ENCODE data around the gene ISCU. TPM values are rescaled to one million over a fixed set of nuclear protein-coding genes. Genes with fewer than 3 reads are reported as not detected.

ISCU gene
- total RNA-seq, 1 experiment from 2014 or later = 86.7 TPM

DNA sequence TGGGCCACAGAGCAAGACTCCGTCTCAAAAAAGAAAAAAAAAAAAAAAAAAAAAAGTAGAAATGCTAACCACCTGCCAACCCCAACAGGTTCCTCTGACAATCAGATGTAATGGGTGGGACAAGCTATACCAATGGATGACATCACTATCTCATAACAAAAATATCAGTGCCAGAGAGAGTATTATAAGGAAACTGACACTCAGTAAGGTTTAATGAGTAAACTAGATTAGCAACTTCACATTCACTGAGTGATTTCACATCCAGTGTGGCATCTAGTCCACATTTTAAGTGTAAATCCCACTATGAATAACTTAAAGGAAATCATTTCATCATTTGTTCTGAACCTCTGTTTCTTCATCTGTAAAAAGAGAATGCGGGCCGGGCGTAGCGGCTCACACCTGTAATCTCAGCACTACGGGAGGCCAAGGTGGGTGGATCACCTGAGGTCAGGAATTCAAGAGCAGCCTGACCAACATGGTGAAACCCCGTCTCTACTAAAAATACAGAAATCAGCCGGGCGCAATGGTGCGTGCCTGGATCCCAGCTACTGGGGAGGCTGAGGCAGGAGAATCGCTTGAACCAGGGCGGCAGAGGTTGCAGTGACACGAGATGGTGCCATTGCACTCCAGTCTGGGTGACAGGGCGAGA is 3.3 kb upstream of the ISCU start:
- peaks cover 16% of the 10 kb centered on the region for H3K4me1 ChIP-seq (replicated peaks)
- H3K36me3 ChIP-seq = peaks cover 21% of the 10 kb centered on the region
- no peak for DNase-seq (ENCODE audit: low read depth in 1 of 2, low spot score in 2 of 2)
- H3K9me3 ChIP-seq (replicated peaks) = no peaks in the 10 kb centered on the region
- no peak overlapping the region for H3K4me3 ChIP-seq
- H3K27me3 ChIP-seq (replicated peaks) = no peaks in the 10 kb centered on the region
- H3K27ac ChIP-seq = no peak overlapping the region

DNA sequence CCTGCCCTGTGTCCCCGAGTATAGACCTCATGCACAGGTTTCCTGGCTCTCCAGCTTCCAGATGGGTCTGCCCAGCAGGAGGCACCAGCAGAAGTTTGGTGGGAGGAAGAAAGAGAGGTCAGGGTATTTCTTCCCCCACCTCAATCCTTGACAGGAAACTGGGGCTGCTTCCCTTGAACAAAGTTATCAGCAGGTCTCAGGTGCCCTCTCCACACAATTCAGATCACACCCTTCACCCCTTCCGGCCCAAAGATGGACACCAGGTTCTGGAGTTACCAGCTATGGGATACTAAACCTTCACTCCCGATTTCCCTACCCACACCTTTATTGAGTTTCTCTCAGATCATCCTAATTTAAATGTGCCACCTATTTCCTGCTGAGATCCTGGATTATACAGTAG is 2.6 kb upstream of the ISCU start:
- Histone ChIP-seq H3K4me3 (peak overlapping the region; percentile 75), H3K27me3 (replicated peaks) (no peaks in the 10 kb centered on the region), H3K9me3 (replicated peaks) (no peaks in the 10 kb centered on the region), H3K4me1 (replicated peaks) (peaks cover 16% of the 10 kb centered on the region), H3K27ac (peak overlapping the region; percentile 98), H3K36me3 (peaks cover 28% of the 10 kb centered on the region)
- DNase-seq (ENCODE audit: low read depth in 1 of 2, low spot score in 2 of 2) = no peak

GRCh38 chr12:108560321-108560721 is 2.1 kb upstream of the ISCU start:
- H3K9me3 ChIP-seq (replicated peaks) = no peaks in the 10 kb centered on the region
- H3K4me1 ChIP-seq (replicated peaks) = peaks cover 16% of the 10 kb centered on the region
- H3K27ac ChIP-seq = peak overlapping the region; percentile 98
- DNase-seq (ENCODE audit: low read depth in 1 of 2, low spot score in 2 of 2) = no peak
- H3K4me3 ChIP-seq = peak overlapping the region; percentile 75
- no peaks in the 10 kb centered on the region for H3K27me3 ChIP-seq (replicated peaks)
- peaks cover 33% of the 10 kb centered on the region for H3K36me3 ChIP-seq

- peak within 1 kb of the TSS; percentile 98 for H3K27ac ChIP-seq
- peak; percentile 71 to 97 for DNase-seq (ENCODE audit: low read depth in 1 of 2, low spot score in 2 of 2)
- H3K9me3 ChIP-seq (replicated peaks) = no peaks in the 10 kb centered on the region
- H3K36me3 ChIP-seq = peaks cover 34% of the 10 kb centered on the region
- H3K27me3 ChIP-seq (replicated peaks) = no peaks in the 10 kb centered on the region
- H3K4me3 ChIP-seq = peak within 1 kb of the TSS; percentile 75
- H3K4me1 ChIP-seq (replicated peaks) = peaks cover 21% of the 10 kb centered on the region
These were observed 1.4 kb upstream of the ISCU start, which contains the start of gene SART3 for GRCh38 chr12:108560752-108561719. Gene SART3 (minus strand): TSS chr12:108561173. CDS start chr12:108561154, 19 bp downstream.

GRCh38 chr12:108561852-108562347 is 496 bp upstream of the ISCU start:
- Histone ChIP-seq H3K4me1 (replicated peaks) (peaks cover 22% of the 10 kb centered on the region), H3K27me3 (replicated peaks) (no peaks in the 10 kb centered on the region), H3K36me3 (peaks cover 38% of the 10 kb centered on the region), H3K4me3 (peak overlapping the region; percentile 75), H3K27ac (peak overlapping the region; percentile 98), H3K9me3 (replicated peaks) (no peaks in the 10 kb centered on the region)
- peak in 1 of 2 experiments; percentile 25 for DNase-seq (ENCODE audit: low read depth in 1 of 2, low spot score in 2 of 2)

DNA sequence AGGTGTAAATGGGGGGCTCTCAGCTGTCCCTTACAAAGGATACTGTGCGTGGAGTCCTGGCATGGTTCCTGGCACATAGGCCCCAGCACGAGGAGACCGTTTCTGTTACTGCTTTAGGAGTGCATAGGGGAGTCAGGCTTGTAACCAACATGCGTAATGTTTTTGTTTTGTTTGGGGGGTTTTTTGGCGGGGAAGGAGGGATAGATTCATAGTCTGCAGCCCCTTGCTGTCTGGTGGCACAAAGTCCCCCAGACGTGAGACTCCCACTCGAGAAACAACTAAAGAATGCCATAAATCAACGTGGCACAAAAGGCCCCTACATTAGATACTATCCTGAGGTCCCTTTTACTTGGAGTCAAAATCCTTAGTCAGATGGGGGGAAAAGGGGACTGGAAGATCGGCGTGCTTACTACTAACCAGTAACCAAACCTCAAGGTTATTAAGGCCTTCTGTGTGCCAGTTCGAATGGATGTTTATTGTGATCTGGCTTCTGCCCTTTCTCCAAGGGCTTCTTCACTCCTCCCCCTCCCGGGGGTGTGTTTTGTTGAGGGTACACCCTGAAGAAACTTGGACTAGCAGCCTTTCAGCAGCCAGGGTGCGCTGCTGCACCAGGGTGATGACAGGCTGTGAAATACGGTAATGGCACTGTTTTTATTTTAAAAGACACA is 874 bp downstream of the ISCU start:
- Histone ChIP-seq H3K27me3 (replicated peaks) (no peaks in the 10 kb centered on the region), H3K9me3 (replicated peaks) (no peaks in the 10 kb centered on the region), H3K27ac (peak overlapping the region; percentile 31; the same call in 1 of the 2 replicates), H3K4me1 (replicated peaks) (peaks cover 22% of the 10 kb centered on the region), H3K4me3 (peak overlapping the region; percentile 75), H3K36me3 (peaks cover 49% of the 10 kb centered on the region)
- DNase-seq (ENCODE audit: low read depth in 1 of 2, low spot score in 2 of 2) = peak; percentile 84 to 92

- Histone ChIP-seq H3K27me3 (replicated peaks) (no peaks in the 10 kb centered on the region), H3K4me3 (no peak overlapping the region), H3K9me3 (replicated peaks) (no peaks in the 10 kb centered on the region), H3K4me1 (replicated peaks) (peaks cover 22% of the 10 kb centered on the region), H3K27ac (peak overlapping the region; percentile 31), H3K36me3 (peaks cover 54% of the 10 kb centered on the region)
- no peak for DNase-seq (ENCODE audit: low read depth in 1 of 2, low spot score in 2 of 2)
These were observed 1.4 kb downstream of the ISCU start for GRCh38 chr12:108563804-108564151.

DNA sequence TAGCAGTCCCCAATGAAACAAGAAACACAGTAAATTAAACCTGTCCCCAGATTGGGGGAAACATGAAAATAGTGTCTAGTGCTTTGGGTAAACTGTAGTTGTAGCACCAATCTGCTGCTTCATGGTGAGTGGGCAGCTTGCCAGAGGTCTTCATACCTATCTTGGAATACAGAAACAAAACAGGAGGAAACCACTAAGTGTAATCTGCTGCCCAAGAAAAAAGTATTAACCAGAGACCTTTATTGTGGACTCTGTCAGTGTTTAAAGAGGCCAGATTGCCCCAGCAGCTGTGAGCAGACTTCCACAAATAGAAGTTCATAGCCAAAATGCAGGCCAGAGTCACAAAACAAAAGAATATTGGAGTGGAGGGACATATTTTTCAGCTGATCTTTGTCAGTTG is 2.3 kb downstream of the ISCU start:
- no peak overlapping the region for H3K27ac ChIP-seq
- no peaks in the 10 kb centered on the region for H3K27me3 ChIP-seq (replicated peaks)
- peaks cover 21% of the 10 kb centered on the region for H3K4me1 ChIP-seq (replicated peaks)
- peak in 1 of 2 experiments; percentile 20 for DNase-seq (ENCODE audit: low read depth in 1 of 2, low spot score in 2 of 2)
- H3K36me3 ChIP-seq = peaks cover 62% of the 10 kb centered on the region
- H3K4me3 ChIP-seq = no peak overlapping the region
- no peaks in the 10 kb centered on the region for H3K9me3 ChIP-seq (replicated peaks)

GRCh38 chr12:108565146-108565545 is 2.8 kb downstream of the ISCU start:
- Histone ChIP-seq H3K27me3 (replicated peaks) (no peaks in the 10 kb centered on the region), H3K4me3 (no peak overlapping the region), H3K4me1 (replicated peaks) (peaks cover 17% of the 10 kb centered on the region), H3K9me3 (replicated peaks) (no peaks in the 10 kb centered on the region), H3K27ac (no peak overlapping the region), H3K36me3 (peaks cover 64% of the 10 kb centered on the region)
- DNase-seq (ENCODE audit: low read depth in 1 of 2, low spot score in 2 of 2) = peak in 1 of 2 experiments; percentile 10

- no peak overlapping the region for H3K27ac ChIP-seq
- peaks cover 61% of the 10 kb centered on the region for H3K36me3 ChIP-seq
These were observed 3.6 kb downstream of the ISCU start for GRCh38 chr12:108565976-108566375.

DNA sequence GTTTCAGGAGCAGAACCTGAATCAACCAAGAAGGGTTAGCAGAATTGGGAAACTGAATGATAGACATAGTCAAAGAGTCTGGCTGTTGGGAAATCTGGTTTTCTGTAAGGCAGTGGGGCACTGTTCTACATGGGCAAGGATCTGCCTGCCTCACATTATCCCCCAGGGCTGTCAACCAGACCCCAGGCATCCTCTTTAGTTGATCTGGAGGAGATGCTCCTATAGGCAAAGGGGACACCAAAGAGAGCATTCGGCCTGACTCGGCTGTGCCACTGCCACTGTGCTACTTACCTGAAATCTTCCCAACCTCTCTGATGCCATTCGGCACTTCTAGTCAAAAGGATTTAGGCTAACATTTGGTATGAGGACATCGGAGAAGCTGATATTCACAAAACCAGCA is 4.1 kb downstream of the ISCU start:
- Histone ChIP-seq H3K4me1 (replicated peaks) (peaks cover 17% of the 10 kb centered on the region), H3K9me3 (replicated peaks) (no peaks in the 10 kb centered on the region), H3K27me3 (replicated peaks) (no peaks in the 10 kb centered on the region), H3K4me3 (no peak overlapping the region), H3K36me3 (peaks cover 61% of the 10 kb centered on the region), H3K27ac (no peak overlapping the region)
- peak in 1 of 2 experiments; percentile 12 for DNase-seq (ENCODE audit: low read depth in 1 of 2, low spot score in 2 of 2)

More at GRCh38 chr12:108565976-108566375, 3.6 kb downstream of the ISCU start:
- Histone ChIP-seq H3K9me3 (replicated peaks) (no peaks in the 10 kb centered on the region), H3K4me3 (no peak overlapping the region), H3K27me3 (replicated peaks) (no peaks in the 10 kb centered on the region), H3K4me1 (replicated peaks) (peaks cover 17% of the 10 kb centered on the region)
- DNase-seq (ENCODE audit: low read depth in 1 of 2, low spot score in 2 of 2) = peak; percentile 13 to 67

DNA sequence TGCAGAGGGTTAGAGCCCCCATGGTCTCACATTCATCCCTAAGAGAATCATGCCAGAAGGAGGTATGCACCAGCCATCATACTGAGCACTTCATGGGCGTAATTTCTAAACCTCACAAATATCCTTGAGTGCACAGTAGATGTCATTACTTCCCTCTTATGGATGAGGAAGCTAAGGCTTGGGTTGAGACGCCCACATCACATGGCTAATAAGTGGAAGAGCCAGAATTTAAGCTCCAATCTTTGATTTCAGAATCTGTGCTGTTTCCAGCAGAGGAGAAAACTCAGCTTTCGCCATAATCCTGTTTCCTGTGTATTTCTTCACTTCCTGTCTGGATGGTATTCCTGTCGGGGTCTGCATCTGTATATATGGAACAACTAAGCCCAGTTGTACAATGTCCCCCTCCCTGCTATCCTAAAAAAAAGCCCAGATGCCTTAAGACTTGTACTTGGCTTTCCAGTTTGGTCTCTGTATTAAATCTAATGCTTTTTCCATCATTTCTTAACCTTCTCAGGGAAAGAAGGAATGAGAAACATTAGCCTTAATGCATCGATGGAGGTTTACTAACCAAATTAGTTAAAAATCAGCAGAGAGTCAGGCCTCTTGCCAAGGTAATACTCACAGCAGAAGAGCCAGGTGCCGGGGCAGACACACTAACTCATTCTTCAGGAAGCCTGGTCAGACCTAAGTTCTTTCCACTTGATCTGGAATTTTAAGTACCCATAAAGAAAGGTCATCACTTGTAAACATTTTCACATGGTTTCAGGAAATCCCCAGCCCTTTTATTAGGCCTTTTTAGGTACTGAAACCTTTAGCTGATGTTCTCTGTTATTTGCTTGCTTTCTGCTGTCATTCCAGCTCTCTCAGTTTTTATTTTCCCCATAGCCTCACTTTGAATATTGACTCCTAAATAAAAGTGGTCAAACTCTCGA is 5.3 kb downstream of the ISCU start:
- H3K27ac ChIP-seq = no peak overlapping the region
- peaks cover 28% of the 10 kb centered on the region for H3K4me1 ChIP-seq (replicated peaks)
- DNase-seq (ENCODE audit: low read depth in 1 of 2, low spot score in 2 of 2) = no peak
- no peaks in the 10 kb centered on the region for H3K9me3 ChIP-seq (replicated peaks)
- no peaks in the 10 kb centered on the region for H3K27me3 ChIP-seq (replicated peaks)
- no peak overlapping the region for H3K4me3 ChIP-seq
- H3K36me3 ChIP-seq = peaks cover 61% of the 10 kb centered on the region

Measured in SJSA1 (cell line).